ENCODE results near the gene CFAP99. TPM values are rescaled to one million over a fixed set of nuclear protein-coding genes. Genes with fewer than 3 reads are reported as not detected.

The CFAP99 gene
- total RNA-seq, 1 experiment from 2014 or later: 0.16 TPM

DNA sequence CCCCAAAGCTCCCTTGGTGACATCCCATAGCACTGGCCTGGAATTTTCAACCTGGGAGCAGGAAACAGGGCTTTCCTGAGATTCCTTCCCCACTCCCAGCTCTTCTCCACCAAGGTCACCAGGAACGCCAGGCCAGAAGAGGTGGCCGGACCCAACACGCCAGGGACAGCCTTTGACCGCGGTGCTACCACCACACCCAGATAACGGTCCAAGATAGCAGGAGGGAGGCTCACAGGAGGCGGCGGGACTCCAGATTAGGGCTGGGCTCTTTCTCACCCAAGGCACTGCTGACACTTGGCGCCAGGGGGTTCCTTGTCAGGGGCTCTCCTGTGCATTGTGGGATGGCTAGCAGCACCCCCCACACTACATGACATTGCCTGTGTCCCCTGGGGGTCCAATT, 23.2 kb upstream of the CFAP99 start:
- no peak overlapping the region for H3K4me3 Mint-ChIP-seq (ENCODE audit: unreplicated experiment)
- H3K4me1 Mint-ChIP-seq (ENCODE audit: insufficient read depth, unreplicated experiment): peaks cover 9% of the 10 kb centered on the region
- H3K9me3 Mint-ChIP-seq (ENCODE audit: unreplicated experiment): no peaks in the 10 kb centered on the region
- H3K27ac Mint-ChIP-seq (ENCODE audit: low read depth, unreplicated experiment): no peak overlapping the region
- ChIA-PET CTCF (no interaction called here), POLR2A (no interaction called here)
- peaks cover 13% of the 10 kb centered on the region for H3K27me3 Mint-ChIP-seq (ENCODE audit: insufficient read depth, unreplicated experiment)
- no peaks in the 10 kb centered on the region for H3K36me3 Mint-ChIP-seq (ENCODE audit: insufficient read depth, unreplicated experiment)
- DNase-seq (ENCODE audit: unreplicated experiment): no peak
- TF ChIP-seq, protein P1, sequence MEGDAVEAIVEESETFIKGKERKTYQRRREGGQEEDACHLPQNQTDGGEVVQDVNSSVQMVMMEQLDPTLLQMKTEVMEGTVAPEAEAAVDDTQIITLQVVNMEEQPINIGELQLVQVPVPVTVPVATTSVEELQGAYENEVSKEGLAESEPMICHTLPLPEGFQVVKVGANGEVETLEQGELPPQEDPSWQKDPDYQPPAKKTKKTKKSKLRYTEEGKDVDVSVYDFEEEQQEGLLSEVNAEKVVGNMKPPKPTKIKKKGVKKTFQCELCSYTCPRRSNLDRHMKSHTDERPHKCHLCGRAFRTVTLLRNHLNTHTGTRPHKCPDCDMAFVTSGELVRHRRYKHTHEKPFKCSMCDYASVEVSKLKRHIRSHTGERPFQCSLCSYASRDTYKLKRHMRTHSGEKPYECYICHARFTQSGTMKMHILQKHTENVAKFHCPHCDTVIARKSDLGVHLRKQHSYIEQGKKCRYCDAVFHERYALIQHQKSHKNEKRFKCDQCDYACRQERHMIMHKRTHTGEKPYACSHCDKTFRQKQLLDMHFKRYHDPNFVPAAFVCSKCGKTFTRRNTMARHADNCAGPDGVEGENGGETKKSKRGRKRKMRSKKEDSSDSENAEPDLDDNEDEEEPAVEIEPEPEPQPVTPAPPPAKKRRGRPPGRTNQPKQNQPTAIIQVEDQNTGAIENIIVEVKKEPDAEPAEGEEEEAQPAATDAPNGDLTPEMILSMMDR (IDR thresholded peaks at IDR 0.05; ENCODE audit: unreplicated experiment): no peak
- no TSS peak for BruUV-seq (replicated peaks)
- intact Hi-C loops (cut with micrococcal nuclease): no loop called here

DNA sequence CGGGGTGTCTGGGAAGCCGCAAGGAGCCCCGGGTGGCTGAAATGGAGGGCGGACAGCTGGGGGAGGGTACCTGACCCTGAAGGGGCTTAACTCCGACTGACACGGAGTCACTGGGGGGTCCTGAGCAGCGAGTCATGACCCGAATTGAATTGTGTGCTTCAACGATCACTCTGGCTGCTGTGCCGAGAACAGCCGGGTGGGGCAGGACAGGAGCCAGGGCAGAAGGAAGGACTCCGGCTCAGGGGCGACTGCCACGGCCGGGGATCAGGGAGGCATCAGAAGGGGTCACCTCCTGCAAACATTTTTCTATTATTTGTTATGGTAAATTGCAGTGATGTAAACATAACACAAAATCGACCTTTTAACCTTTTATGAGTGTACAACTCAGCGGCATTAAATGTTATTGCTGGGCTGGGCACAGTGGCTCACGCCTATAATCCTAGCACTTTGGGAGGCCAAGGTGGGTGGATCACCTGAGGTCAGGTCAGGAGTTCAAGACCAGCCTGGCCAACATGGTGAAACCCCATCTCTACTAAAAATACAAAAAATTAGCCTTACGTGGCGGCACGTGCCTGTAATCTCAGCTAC, 21.9 kb upstream of the CFAP99 start:
- ChIA-PET POLR2A (no interaction called here), CTCF (no interaction called here)
- Mint-ChIP-seq H3K27me3 (ENCODE audit: insufficient read depth, unreplicated experiment) (peaks cover 13% of the 10 kb centered on the region), H3K4me3 (ENCODE audit: unreplicated experiment) (no peak overlapping the region), H3K4me1 (ENCODE audit: insufficient read depth, unreplicated experiment) (peaks cover 11% of the 10 kb centered on the region), H3K27ac (ENCODE audit: low read depth, unreplicated experiment) (no peak overlapping the region), H3K9me3 (ENCODE audit: unreplicated experiment) (no peaks in the 10 kb centered on the region), H3K36me3 (ENCODE audit: insufficient read depth, unreplicated experiment) (no peaks in the 10 kb centered on the region)
- DNase-seq (ENCODE audit: unreplicated experiment): no peak
- no TSS peak for BruUV-seq (replicated peaks)
- intact Hi-C loops (cut with micrococcal nuclease): no loop called here
- TF ChIP-seq, protein P1 (IDR thresholded peaks at IDR 0.05; ENCODE audit: unreplicated experiment): no peak

DNA sequence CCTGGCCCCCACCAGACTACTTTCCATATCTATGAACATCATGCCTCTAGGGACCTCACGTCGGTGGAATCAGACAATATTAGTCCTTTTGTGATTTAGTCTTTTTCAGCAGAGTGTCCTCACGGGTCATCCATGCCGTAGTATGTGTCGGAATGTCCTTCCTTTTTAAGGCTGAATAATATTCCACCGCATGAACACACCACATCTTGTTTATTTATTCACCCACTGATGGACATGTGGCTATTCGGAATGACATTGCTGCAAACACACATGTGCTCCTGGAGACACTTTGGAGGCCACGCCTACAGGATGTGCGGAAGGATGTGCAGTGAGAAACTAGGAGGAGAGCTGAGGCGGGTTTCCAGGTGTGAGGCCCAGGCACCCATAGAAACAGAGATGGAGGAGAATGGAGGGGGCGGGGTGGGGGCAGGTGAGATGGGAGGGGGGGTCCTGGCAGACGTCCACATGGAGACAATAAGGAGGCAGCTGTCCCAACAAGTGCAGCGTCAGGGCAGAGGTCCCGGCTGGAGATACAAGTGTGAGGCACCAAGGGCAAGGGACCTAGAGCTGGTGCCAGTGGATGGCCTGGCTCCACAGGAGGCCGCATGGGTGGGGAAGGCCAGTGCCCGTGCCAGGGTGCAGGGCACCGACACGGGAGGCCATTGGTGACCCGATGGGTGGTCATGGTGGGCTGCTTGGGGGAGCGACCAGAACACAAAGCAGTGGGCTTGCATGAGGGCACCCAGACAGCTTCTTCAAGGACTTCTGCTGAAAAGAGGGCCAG, 21.0 kb upstream of the CFAP99 start:
- intact Hi-C loops (cut with micrococcal nuclease): no loop called here
- BruUV-seq (replicated peaks): no TSS peak
- TF ChIP-seq, protein P1 (IDR thresholded peaks at IDR 0.05; ENCODE audit: unreplicated experiment): no peak
- no peak overlapping the region for H3K27ac Mint-ChIP-seq (ENCODE audit: low read depth, unreplicated experiment)
- CTCF ChIA-PET: no interaction called here
- POLR2A ChIA-PET: interaction anchor here (0.6 kb wide), 1 partner anchor 59 kb away, joined by 3 read pairs; no protein-coding TSS in a partner anchor
- no peaks in the 10 kb centered on the region for H3K9me3 Mint-ChIP-seq (ENCODE audit: unreplicated experiment)
- peaks cover 13% of the 10 kb centered on the region for H3K27me3 Mint-ChIP-seq (ENCODE audit: insufficient read depth, unreplicated experiment)
- H3K36me3 Mint-ChIP-seq (ENCODE audit: insufficient read depth, unreplicated experiment): no peaks in the 10 kb centered on the region
- DNase-seq (ENCODE audit: unreplicated experiment): no peak
- peaks cover 16% of the 10 kb centered on the region for H3K4me1 Mint-ChIP-seq (ENCODE audit: insufficient read depth, unreplicated experiment)
- H3K4me3 Mint-ChIP-seq (ENCODE audit: unreplicated experiment): no peak overlapping the region

DNA sequence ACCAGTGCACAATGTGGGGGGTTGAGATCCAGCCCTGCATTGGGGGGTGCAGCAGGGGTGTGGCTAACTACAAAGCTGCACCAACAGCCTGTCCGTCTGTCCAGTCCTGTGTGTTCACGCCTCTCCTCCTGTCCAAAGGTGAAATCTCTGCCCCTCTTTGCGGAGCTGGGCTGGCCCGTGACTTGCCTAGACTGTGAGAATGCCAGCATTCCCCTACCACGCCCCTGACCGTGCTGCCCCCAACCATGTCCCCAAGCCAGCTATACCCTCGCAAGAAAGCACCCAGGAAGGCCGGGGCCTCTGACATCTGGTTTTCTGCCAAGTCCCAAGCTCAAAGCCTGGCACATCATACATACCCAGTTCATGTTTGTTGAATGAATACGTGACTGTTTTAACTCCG, 19.5 kb upstream of the CFAP99 start:
- Mint-ChIP-seq H3K4me1 (ENCODE audit: insufficient read depth, unreplicated experiment) (peaks cover 18% of the 10 kb centered on the region), H3K36me3 (ENCODE audit: insufficient read depth, unreplicated experiment) (no peaks in the 10 kb centered on the region), H3K4me3 (ENCODE audit: unreplicated experiment) (no peak overlapping the region), H3K27me3 (ENCODE audit: insufficient read depth, unreplicated experiment) (peaks cover 13% of the 10 kb centered on the region), H3K9me3 (ENCODE audit: unreplicated experiment) (no peaks in the 10 kb centered on the region), H3K27ac (ENCODE audit: low read depth, unreplicated experiment) (no peak overlapping the region)
- ChIA-PET CTCF (no interaction called here), POLR2A (interaction anchor here (1.2 kb wide), 1 partner anchor 14 kb away, joined by 3 read pairs; no protein-coding TSS in a partner anchor)
- intact Hi-C loops (cut with micrococcal nuclease): no loop called here
- TF ChIP-seq, protein P1 (IDR thresholded peaks at IDR 0.05; ENCODE audit: unreplicated experiment): no peak
- BruUV-seq (replicated peaks): no TSS peak
- no peak for DNase-seq (ENCODE audit: unreplicated experiment)

Measured in MCF 10A (cell line).